Measurements from ENCODE around the gene DNAI2.

The DNAI2 gene

DNA sequence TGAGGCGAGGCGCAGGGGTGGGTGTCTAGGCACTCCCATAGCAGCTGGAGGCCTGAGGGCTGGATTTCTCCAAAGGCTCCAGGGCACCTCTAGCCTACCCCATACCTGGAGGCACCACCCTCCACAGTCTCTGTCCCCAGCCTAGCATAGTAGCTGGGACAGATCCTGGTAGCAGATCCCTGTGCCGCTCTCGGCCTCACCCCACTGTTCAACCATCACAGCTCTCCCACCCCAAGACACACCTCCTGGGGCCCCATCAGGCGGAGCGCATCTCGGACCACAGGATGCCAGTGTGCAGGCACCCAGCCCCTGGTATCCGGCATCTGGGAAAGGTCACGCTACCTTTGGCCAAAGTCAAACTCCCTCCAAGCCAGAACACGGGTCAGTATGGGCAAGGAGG lies 80.5 kb downstream of the DNAI2 start:
- TF ChIP-seq, protein P1, sequence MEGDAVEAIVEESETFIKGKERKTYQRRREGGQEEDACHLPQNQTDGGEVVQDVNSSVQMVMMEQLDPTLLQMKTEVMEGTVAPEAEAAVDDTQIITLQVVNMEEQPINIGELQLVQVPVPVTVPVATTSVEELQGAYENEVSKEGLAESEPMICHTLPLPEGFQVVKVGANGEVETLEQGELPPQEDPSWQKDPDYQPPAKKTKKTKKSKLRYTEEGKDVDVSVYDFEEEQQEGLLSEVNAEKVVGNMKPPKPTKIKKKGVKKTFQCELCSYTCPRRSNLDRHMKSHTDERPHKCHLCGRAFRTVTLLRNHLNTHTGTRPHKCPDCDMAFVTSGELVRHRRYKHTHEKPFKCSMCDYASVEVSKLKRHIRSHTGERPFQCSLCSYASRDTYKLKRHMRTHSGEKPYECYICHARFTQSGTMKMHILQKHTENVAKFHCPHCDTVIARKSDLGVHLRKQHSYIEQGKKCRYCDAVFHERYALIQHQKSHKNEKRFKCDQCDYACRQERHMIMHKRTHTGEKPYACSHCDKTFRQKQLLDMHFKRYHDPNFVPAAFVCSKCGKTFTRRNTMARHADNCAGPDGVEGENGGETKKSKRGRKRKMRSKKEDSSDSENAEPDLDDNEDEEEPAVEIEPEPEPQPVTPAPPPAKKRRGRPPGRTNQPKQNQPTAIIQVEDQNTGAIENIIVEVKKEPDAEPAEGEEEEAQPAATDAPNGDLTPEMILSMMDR (IDR thresholded peaks at IDR 0.05; ENCODE audit: low read depth, low read length) = no peak
- H3K4me3 ChIP-seq (replicated peaks in 1 of 2; ENCODE audit: low read depth in 2 of 2, low read length in 2 of 2) = no peak overlapping the region
- DNase-seq (ENCODE audit: low read depth in 2 of 2) = no peak

DNA sequence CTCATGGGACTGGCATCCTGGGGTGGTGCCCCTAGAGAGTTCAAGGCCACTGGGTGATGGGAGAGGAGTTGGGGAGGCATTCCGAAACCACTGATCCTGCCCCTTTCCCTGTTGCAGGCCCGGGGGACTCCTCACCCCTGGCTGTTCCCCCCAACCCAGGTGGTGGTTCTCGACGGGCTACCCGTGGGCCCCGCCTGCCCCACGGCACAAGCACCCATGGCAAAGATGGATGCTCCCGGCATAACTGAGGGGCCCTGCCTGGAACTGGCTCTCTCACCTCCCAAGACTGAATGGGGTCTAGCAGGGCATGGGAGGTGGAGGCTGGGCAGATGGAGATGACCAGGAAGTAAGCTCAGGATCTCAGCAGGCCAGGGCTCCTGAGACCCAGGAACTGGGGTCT lies 81.0 kb downstream of the DNAI2 start:
- DNase-seq (ENCODE audit: low read depth in 2 of 2) = no peak
- TF ChIP-seq, protein P1 (IDR thresholded peaks at IDR 0.05; ENCODE audit: low read depth, low read length) = no peak
- no peak overlapping the region for H3K4me3 ChIP-seq (replicated peaks in 1 of 2; ENCODE audit: low read depth in 2 of 2, low read length in 2 of 2)

DNA sequence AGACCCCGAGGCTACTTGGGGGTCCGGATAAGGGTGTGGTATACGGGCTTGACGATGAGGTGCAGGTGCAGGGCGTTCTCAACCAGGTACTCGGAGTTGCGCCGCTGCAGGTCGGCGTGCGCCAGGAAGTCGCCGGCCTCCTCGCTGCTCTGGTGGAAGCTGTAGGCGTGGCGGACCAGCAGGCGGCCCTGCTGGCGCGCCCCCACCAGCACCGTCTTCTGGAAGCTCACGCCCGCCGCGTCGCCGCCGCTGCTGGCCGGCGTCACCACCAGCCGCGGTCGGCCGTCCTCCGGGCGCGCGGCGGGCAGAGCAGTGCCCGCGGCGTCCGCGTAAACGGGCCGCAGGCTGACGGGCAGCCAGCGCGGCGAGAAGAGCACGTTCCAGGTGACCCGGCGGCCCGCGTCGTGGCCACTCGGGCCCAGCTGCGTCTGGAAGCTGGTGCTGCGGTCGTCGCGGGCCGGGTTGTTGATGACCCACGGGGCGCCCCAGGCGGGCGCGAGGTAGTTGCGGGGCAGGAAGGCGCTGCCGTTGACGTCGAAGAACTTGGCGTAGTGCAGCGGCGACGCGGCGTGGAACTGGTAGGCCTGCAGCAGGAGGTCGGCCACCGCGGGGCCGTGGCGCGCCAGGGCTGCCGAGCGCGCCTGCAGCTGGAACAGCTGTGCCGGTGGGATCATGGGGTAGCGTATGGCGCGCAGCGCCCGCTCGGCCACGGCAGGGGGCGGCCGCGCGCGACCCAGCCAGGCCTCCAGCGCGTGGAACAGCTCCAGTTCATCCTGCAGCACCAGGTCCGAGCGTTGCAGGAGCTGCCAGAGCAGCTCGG lies 82.8 kb downstream of the DNAI2 start:
- TF ChIP-seq, protein P1 (IDR thresholded peaks at IDR 0.05; ENCODE audit: low read depth, low read length) = no peak
- H3K4me3 ChIP-seq (replicated peaks in 1 of 2; ENCODE audit: low read depth in 2 of 2, low read length in 2 of 2) = no peak overlapping the region
- no peak for DNase-seq (ENCODE audit: low read depth in 2 of 2)

DNA sequence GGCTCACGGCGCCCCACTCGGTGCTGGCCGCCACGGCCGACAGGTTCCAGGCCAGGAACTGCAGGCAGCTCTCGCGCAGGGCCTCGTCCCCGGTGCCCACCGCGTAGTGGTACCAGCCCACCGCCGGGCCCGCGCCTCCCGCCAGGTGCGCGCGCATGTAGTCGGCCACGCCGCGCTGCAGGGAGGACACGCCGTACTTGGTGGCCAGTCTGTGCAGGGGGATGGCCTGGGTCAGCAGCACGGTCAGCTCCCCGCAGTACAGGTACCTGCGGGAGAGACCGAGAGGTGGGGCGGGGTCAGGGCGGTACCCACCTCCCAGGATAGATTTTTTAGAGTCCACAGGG lies 83.4 kb downstream of the DNAI2 start:
- H3K4me3 ChIP-seq (replicated peaks in 1 of 2; ENCODE audit: low read depth in 2 of 2, low read length in 2 of 2) = no peak overlapping the region
- TF ChIP-seq, protein P1 (IDR thresholded peaks at IDR 0.05; ENCODE audit: low read depth, low read length) = no peak
- no peak for DNase-seq (ENCODE audit: low read depth in 2 of 2)

DNA sequence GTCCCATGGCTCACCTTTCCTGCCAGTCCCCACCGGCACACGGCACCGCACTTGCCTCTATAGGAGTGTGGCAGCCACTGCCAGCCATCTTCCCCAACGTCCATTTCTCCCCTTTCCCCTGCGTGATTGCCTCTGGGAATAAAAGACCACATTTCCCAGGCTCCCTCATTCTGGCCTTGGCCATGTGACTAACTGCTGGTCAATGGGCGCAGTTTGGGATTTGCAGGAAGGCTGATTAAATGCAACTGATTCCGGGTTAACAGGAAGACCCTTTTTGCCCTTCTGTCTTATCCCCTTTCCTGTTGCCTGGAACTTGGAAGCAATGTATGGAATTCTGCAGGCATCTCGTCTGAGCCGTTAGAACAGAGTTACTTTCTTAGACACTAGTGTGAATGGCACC lies 84.7 kb downstream of the DNAI2 start:
- DNase-seq (ENCODE audit: low read depth in 2 of 2) = no peak
- TF ChIP-seq, protein P1 (IDR thresholded peaks at IDR 0.05; ENCODE audit: low read depth, low read length) = no peak
- H3K4me3 ChIP-seq (replicated peaks in 1 of 2; ENCODE audit: low read depth in 2 of 2, low read length in 2 of 2) = no peak overlapping the region

DNA sequence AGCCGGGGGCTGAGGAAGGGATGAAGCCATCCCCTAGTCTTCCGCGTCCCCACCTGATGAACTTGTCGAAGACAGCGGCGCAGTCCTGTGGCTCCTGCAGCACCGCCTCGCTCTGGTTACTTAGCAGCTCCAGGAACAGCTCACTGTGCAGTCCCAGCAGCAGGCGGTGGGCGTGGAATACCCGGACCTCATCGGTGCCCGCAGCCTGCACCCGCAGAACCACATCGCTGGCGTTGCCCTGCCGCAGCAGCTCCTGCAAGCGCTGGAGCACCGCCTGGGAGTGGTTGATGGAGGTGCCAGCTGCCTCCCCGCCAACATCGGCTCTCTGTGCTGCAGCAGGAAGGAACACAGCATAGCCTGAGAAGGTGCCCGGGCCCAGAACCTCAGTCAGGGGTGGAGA lies 85.9 kb downstream of the DNAI2 start:
- H3K4me3 ChIP-seq (replicated peaks in 1 of 2; ENCODE audit: low read depth in 2 of 2, low read length in 2 of 2) = no peak overlapping the region
- no peak for DNase-seq (ENCODE audit: low read depth in 2 of 2)
- TF ChIP-seq, protein P1 (IDR thresholded peaks at IDR 0.05; ENCODE audit: low read depth, low read length) = no peak

DNA sequence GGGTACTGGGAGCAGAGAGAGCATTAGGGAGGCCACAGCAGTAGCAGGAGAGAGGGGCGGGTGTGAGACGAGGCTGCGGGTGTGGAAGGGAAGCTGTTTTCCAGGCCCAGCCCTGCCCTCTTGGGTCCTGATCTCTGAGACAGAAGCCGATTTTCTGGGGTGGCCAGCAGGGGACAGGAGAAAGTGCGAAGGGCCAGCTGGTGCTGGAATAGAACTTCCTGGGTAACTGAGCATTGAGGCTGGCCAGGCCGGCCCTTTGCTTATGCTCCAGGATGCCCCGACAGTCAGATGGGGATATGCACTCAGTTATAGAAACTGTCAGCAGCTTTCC lies 86.8 kb downstream of the DNAI2 start:
- DNase-seq (ENCODE audit: low read depth in 2 of 2) = no peak
- H3K4me3 ChIP-seq (replicated peaks in 1 of 2; ENCODE audit: low read depth in 2 of 2, low read length in 2 of 2) = no peak overlapping the region
- TF ChIP-seq, protein P1 (IDR thresholded peaks at IDR 0.05; ENCODE audit: low read depth, low read length) = no peak

Data from cardiac fibroblast (primary cell).